HG02870 (cell line): ENCODE results near the gene PAX8.
A peak's percentile ranks its signal among the peaks of the same experiment; 100 is the strongest.

ENCODE experiments used
- ATAC-seq: cut with Tn5 transposase; IDR thresholded peaks from one replicate; pipeline ENCODE4 v1.9.1; 2021; ENCODE audit warnings: mild to moderate bottlenecking, moderate library complexity; ENCODE audit not compliant: unreplicated experiment

Gene PAX8

GRCh38 chr2:113209011-113209645, 69.6 kb downstream of the PAX8 start:
- no peak for ATAC-seq

- no peak for ATAC-seq
These were observed 70.3 kb downstream of the PAX8 start for GRCh38 chr2:113208396-113208795.

DNA sequence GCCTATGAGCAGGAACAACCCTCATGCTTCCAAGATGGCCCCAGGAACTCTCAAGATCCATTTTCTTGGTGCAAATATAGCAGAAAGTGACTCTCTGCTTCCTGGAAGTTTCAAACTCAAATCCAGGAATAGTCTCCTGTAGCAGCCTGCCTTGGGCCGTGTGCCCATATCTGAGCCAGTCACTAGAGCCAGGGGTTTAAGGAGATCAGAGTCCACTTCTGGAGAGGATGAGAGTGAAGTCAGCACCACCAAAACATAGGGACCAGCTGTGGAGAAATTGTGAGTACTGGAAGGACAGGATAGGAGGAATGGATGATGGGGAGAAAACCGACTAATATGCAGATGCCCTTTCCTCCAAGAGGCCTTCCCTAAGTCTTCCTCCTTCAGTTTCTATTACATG, 71.7 kb downstream of the PAX8 start:
- ATAC-seq, result no peak

DNA sequence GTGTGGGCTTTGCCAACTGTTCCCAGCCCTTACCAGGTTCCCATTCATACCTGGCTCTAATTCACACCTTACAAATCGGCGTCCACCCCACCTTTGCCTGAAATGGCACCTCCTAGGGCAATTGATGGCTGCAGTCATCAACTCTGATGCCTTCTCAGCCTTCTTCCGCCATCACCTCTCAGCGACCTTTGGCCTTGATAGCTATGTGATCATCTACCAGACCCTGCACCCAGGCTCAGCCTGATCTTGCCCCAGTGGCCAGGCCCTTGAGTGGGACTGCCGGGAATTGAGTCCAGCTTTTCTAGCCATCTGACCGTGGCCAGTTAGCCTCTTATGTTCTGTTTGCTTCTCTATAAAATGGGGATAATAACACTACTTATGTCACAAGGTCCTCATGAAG, 72.5 kb downstream of the PAX8 start:
- no peak for ATAC-seq

- ATAC-seq, result peak; percentile 71
These were observed 74.7 kb downstream of the PAX8 start for GRCh38 chr2:113203901-113204519.

GRCh38 chr2:113203217-113203530, 75.5 kb downstream of the PAX8 start:
- ATAC-seq, result no peak

DNA sequence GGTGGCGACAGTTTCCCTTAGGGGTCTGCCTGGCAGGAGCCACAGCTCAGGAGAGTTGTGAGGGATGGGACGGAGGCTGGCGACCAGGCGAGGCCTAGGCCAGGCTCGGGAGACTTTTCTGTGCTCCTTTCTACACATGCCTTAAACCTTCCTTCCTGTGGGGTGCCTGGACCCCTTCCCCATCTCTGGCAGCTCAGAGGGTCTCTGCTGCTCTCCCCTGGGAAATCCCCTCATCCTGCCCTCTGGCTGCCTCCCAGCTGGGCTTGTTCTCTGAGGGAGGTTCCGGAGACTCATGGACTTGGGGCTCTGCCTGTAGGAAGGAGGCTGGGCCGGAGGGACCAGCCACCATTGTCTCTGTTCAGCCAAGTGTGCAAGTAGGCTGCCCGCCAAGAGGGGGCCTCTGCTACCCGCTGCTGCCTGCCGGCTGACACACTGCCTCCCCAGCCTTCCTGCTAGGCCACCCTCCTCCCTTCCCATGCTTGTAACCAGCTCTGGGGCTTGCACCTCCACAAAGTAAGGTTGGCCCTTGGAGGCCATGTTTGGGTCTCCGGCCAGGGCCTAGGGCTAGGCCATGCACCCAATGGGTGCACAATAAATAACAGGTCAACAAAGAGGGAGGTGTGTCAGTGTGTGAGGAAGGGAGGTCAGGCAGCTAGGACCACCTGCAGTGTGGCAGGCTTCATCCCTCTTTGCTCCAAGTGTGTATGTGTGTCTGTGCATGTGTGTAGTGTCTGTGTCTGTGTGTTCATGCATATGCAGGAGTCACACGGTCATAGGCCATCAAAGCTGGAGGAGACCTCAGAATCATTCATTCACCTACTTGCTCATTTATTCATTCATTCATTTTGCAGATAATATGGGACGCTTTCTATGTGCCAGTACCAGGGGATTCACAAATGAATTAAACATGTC, 76.2 kb downstream of the PAX8 start:
- no peak for ATAC-seq

- ATAC-seq, result no peak
These were observed 77.0 kb downstream of the PAX8 start for GRCh38 chr2:113201496-113202304.

DNA sequence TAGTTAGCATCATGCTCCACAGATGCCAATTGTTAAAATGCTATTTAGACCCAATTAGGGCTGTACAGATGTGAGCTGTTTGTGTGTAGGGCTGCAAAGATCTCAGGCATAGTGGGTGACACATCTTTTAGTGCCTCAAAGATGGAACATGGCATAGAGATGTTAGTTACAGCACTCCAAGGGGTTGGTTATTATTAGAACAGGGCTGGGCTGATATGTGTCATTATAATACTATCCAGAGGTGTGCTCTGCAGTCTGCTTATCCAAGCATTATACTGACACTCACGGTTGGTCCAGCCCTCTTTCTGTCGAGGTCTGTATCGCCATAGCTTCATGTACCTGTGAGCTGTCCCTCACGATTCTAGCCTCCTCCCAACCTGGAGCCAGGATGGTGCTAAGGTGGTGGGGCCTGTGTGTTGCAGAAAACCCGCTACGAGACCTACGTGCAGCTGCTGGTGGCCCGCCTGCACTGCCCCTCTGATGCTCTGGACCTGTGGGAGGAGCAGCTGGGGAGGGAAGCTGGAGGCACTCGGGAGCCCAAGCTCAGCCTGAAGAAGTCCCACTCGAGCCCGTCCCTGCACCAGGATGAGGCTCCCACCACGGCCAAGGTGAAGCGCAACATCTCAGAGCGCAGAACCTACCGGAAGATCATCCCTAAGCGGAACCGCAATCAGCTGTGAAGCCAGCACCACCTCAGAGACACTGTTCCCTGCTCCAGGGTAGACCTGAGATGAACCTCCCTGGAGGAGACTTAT, 77.8 kb downstream of the PAX8 start:
- ATAC-seq, result no peak

- no peak for ATAC-seq
These were observed 78.5 kb downstream of the PAX8 start for GRCh38 chr2:113200236-113200635.

GRCh38 chr2:113198790-113199612, 79.7 kb downstream of the PAX8 start:
- peak; percentile 54 for ATAC-seq

GRCh38 chr2:113198048-113198789, 80.5 kb downstream of the PAX8 start:
- ATAC-seq, result no peak

- no peak for ATAC-seq
These were observed 81.2 kb downstream of the PAX8 start for GRCh38 chr2:113197347-113198047.

DNA sequence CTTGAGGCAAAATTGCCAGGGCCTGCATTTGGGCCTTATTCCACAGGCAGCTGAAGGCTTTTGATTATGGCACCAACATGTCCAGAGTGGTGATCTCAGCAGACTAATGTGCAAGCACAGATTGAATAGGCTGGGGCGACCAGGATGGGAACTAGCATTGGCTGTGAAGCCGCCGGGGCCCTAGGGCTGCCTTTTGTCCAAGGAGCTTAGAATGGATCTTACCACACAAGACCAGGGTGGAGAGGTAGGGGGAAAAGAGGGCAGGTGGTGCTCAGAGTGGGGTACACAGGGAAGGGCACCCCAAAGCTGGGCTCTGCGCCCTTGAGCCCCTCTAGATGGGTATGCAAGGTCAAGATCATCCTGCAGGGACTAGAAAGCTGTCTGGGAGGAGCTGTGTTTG, 81.9 kb downstream of the PAX8 start:
- ATAC-seq, result no peak

- no peak for ATAC-seq
These were observed 82.7 kb downstream of the PAX8 start for GRCh38 chr2:113195923-113196501.

DNA sequence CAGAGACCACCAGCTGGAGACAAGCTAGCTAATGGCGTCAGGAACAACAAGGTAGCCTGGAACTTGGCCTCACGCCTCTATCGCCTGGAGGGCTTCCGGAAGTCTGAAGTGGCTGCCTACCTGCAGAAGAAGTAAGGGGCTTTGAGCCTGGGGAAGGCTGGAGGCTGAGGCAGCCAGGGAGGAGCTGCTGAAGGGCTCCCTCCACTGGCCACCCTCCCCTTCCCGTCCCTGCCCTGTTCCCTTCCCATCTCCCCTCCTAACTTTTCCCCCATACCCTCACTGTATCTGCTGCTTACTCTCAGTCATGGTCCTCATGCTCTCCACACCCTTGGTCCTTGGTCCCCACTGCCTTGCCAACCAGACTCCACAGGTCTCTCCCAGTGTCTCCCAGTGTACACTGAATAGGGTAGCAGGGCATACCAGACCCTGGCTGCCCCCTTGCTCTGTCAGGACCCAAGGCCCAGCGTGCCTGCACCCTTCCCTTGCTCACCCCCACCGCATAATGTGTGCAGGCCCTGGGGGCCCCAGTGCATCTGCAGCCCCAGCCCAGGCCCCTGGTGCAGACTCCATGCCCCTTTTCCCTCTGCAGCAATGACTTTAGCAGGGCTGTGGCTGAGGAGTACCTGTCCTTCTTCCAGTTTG, 86.1 kb downstream of the PAX8 start:
- ATAC-seq, result no peak

DNA sequence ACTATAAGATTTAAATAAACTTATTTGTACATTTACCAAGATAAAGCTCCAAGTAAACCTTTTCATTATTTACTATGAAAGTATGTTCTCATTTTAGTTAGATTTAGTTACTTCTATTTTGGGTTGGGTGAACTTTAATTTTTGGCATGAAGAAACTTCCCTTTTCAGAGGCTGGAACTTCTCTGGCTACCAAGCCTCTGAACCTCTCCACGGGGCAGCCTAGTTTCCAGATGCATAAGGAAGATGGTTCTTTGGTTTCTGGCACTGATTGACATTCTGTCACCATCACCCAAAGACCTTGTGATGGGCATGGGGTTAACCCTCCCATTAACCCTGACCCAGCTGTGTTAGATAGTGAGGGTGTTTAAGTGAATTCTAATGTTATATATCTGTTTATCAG, 87.8 kb downstream of the PAX8 start:
- no peak for ATAC-seq

- ATAC-seq, result no peak
These were observed 91.0 kb downstream of the PAX8 start for GRCh38 chr2:113187771-113188170.
